ENCODE results near the gene PCGF5.

Gene PCGF5

DNA sequence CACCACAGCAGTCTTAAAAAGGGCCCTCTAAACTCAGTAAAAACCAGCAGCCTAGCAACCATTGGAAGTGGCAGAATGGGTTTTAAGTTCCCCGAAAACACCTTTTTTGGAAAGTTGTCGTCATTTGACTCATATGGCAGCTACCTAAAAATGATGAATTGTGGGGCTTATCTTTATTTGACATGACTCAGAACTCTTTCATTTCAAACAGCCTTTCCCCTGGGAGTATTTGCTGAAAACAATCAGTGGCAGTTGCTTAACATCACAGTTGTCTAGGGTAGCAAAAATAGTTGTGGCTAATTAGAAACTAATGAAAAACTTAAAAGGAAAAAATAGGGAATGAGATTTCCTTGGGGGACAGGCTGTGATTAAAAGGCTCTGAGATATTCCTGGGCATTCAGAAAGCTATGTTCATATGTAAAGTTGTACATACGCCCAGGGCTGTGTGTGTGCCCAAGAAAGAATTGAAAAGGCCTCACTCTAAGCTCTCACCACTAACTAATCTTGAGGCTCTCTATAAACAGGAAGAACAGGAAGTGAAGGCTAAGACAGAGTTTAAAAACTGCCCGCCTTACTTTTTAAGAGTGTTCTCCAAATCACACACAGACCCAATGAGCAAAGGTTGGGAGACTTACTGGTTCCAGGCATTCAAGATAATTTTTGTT, 108.0 kb downstream of the PCGF5 start:
- no peak for DNase-seq (ENCODE audit: low read depth in 2 of 2)
